ENCODE results near the gene PLSCR4. TPM values are rescaled to one million over a fixed set of nuclear protein-coding genes. Genes with fewer than 3 reads are reported as not detected.

PLSCR4 gene
- total RNA-seq, 1 donor from 2014 or later = not detected

DNA sequence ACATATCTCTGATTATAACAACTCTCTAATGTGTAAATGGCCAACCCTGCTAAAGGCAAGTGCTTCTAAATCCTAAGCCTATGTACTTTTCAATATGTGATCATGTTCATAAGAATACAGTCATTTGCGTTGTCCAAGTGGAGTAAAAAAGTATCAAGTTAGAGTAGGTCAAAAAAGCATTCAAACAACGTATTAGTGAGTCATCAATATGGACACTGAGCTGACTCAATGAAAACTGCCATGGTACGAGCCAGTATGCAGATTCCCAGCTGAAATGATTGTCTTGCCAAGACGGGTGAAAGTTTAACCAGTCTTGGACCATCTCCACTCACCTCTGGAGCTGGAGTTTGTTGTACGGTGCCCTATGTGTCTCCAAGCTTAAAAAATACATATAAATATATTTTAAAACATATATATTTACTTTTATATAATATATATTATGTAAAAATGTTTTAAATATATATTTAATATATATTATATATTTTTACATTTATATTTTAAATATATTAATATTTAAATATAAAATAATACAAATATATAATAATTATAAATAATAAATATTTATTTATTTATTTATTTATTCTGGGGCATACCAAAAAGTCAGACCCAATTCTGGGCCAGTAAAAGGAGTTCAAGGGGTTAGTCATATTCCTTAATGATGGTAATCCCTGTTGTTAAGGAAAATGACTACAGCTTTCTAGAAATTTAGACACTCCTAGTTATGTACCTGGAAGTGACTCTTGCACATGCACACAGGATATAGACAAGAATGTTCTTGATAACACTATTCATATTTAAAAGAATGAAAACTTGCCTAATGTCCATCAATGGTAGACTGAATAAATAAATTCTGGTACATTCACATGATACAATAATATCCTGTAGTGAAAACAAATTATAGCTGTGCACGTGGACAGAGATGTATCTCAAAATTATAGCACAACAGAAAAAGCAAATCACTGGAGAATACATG is 27.2 kb downstream of the PLSCR4 start:
- no peak for DNase-seq
- H3K27ac Mint-ChIP-seq = no peak overlapping the region
- no peaks in the 10 kb centered on the region for H3K36me3 Mint-ChIP-seq (ENCODE audit: low read depth)
- H3K4me3 Mint-ChIP-seq = no peak overlapping the region
- intact Hi-C loops (cut with micrococcal nuclease) = no loop called here
- no peaks in the 10 kb centered on the region for H3K4me1 Mint-ChIP-seq
- no peaks in the 10 kb centered on the region for H3K27me3 Mint-ChIP-seq
- no peaks in the 10 kb centered on the region for H3K9me3 Mint-ChIP-seq

DNA sequence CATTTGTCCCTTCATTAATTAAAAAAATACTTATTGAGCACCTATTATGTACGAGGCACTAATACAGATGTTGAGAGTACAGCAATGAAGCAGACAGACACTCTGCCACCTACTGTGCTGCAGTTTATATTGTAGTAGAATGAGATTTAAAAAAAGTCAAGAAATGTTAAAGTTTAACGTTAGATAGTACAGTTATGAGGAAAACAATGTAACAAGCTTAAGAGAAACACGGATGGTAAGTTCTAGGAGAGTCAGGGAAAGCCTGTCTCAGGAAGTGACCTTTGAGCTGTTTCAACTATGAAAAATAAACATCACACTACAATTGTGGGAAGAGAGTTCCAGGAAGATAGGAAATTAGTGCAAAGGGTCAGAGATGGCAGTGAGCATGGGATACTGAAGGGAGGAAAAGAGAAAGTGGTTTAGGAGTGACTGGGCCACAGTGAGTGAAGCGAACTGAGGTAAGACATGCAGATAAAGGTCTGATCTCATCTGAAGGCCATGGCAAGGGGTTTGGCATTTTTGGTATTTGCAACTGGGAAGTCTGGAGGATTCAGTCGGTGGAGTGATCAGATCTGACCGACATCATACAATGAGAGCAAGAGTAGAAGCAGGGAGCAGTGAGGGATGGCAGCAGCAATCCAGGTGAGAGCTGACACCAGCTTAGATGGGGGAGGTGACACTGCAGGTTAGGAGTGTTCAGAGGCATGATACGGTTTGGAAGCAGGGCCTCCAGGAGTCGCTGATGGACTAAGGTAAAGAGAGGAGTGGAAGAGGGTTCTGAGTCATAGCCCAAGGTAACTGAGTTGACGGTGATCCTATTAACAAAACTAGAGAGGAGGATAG is 28.5 kb downstream of the PLSCR4 start:
- no peak overlapping the region for H3K27ac Mint-ChIP-seq
- intact Hi-C loops (cut with micrococcal nuclease) = no loop called here
- no peak overlapping the region for H3K4me3 Mint-ChIP-seq

DNA sequence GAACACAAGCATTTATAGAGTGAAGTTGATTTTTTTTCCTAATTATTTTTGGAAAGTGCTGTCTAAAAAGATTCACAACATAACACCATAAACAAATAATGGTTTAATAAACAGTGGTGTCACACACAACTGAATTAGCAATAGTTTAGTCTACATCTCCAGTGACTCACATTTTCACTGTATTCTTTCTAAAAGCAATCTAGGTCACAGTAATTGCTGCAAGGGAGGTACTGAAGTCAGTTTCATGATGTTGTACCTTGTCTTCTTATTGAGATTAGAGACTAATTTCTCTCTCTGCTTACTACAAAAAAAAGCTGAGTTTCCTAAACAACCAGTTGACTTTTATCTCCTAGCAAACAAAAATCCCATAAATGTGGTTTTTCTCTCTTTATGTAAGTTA is 29.6 kb downstream of the PLSCR4 start:
- H3K27ac Mint-ChIP-seq = no peak overlapping the region
- H3K4me1 Mint-ChIP-seq = no peaks in the 10 kb centered on the region
- no peaks in the 10 kb centered on the region for H3K9me3 Mint-ChIP-seq
- intact Hi-C loops (cut with micrococcal nuclease) = no loop called here
- H3K4me3 Mint-ChIP-seq = no peak overlapping the region
- DNase-seq = no peak
- H3K27me3 Mint-ChIP-seq = peaks cover 3% of the 10 kb centered on the region
- H3K36me3 Mint-ChIP-seq (ENCODE audit: low read depth) = no peaks in the 10 kb centered on the region

More for the DNA sequence above, 28.5 kb downstream of the PLSCR4 start:
- Mint-ChIP-seq H3K9me3 (no peaks in the 10 kb centered on the region), H3K27me3 (peaks cover 3% of the 10 kb centered on the region), H3K36me3 (ENCODE audit: low read depth) (no peaks in the 10 kb centered on the region), H3K4me1 (no peaks in the 10 kb centered on the region)
- DNase-seq = no peak

DNA sequence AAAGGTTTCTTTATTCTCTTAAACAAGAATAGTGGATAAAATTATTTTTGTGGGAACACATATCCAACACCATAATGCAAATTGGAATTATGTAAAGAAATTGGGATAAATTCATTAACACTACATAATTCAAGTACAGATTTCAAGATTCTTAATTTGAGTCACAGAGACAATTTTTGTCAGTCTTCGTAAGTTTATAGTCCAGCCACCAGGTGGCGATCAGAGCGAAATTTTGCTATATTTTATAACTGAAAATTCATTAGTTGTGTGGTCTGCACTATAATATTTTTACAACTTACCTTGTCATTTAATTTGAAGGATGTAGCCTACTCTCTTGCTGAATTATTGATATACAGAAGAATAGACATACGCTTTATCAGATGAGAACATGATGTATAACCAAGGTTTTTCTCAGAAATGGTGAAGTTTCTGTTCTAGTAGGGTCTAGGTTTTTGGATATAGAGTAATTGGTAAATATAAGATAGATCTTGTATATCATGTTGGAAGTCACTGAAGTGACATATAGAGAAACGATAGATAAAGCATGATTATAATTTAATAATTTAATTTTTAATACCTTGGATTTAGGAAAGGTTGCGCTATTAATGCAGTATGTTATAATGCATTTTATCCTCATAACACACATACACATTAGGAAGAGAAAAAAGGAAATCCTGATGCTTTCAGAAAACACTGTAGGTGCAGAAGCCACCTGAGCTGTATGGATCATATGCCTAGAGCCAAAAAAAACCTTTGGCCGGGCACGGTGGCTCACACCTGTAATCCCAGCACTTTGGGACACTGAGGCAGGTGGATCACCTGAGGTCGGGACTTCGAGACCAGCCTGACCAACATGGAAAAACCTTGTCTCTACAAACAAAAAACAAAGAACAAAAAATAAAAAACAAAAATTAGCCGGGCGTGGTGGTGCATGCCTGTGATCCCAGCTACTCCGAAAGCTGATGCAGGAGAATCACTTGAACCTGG is 31.7 kb downstream of the PLSCR4 start:
- Mint-ChIP-seq H3K4me1 (no peaks in the 10 kb centered on the region), H3K36me3 (ENCODE audit: low read depth) (no peaks in the 10 kb centered on the region), H3K4me3 (no peak overlapping the region), H3K27ac (no peak overlapping the region), H3K27me3 (peaks cover 3% of the 10 kb centered on the region), H3K9me3 (no peaks in the 10 kb centered on the region)
- intact Hi-C loops (cut with micrococcal nuclease) = loop anchor here (1.0 to 5.0 kb wide), 3 partner anchors 108 to 378 kb away; no protein-coding TSS in a partner anchor
- peak; percentile 71 for DNase-seq

DNA sequence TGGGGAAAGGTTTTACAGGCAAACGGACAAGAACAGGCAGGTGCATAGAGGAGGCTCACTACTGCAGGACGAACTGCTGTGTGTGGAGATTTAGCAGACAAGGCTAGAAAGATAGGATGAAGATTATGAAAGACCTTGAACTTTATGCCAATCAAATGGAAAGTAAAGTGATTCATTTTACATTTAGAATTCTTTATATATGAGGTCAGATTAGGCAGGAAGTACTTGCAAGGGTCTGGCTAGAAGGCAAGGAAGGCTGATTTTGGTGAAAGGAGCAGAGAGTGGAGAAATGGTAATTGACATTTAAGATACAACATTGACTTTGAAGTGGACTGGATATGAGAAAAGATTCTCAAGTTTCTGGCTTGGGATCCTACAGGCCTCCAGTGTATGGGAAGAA is 33.6 kb downstream of the PLSCR4 start:
- H3K9me3 Mint-ChIP-seq = no peaks in the 10 kb centered on the region
- H3K36me3 Mint-ChIP-seq (ENCODE audit: low read depth) = no peaks in the 10 kb centered on the region
- no peaks in the 10 kb centered on the region for H3K4me1 Mint-ChIP-seq
- no peak overlapping the region for H3K27ac Mint-ChIP-seq
- H3K4me3 Mint-ChIP-seq = no peak overlapping the region
- no peak for DNase-seq
- intact Hi-C loops (cut with micrococcal nuclease) = loop anchor here (5.0 kb wide), 1 partner anchor 380 kb away; no protein-coding TSS in a partner anchor
- peaks cover 3% of the 10 kb centered on the region for H3K27me3 Mint-ChIP-seq

DNA sequence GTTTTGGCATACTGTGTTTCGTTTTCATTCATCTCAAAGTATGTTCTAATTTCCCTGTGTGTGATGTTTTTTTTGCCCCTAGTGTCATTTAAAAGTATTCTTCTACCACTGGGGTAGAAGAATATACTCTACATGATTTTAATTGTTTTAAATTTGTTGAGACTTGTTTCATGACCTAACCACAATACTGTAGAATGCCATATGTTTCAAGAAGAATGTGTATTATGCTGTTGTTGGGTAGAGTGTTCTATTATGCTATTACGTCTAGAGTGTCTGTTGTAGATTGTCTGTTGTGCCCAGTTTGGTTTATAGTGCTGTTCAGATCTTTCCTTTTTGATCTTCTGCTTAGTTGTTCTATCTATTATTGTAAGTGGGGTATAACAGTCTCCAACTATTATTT is 36.4 kb downstream of the PLSCR4 start:
- Mint-ChIP-seq H3K9me3 (no peaks in the 10 kb centered on the region), H3K4me3 (no peak overlapping the region), H3K27ac (no peak overlapping the region), H3K36me3 (ENCODE audit: low read depth) (no peaks in the 10 kb centered on the region), H3K27me3 (peaks cover 11% of the 10 kb centered on the region), H3K4me1 (no peaks in the 10 kb centered on the region)
- DNase-seq = no peak
- intact Hi-C loops (cut with micrococcal nuclease) = no loop called here

DNA sequence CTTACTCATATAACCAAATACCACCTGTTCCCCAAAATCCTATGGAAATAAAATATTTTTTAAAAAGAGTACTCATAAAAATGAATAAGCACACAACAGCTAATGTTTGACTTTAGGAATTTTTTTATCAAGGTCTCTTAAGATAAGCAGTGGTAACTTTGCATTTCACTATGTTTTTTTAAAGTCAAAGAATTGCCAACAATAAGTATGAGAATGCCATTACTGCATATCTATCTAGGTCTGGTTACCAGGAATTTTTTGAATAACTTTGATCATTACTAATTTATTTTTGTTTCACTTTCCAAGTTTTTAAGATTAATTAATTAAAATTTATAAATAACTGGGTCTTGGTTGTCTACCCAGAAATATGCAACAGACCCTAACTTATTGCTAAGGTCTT is 41.5 kb downstream of the PLSCR4 start:
- no peaks in the 10 kb centered on the region for H3K4me1 Mint-ChIP-seq
- no peaks in the 10 kb centered on the region for H3K36me3 Mint-ChIP-seq (ENCODE audit: low read depth)
- no peak for DNase-seq
- no peak overlapping the region for H3K4me3 Mint-ChIP-seq
- peaks cover 9% of the 10 kb centered on the region for H3K27me3 Mint-ChIP-seq
- intact Hi-C loops (cut with micrococcal nuclease) = no loop called here
- no peaks in the 10 kb centered on the region for H3K9me3 Mint-ChIP-seq
- no peak overlapping the region for H3K27ac Mint-ChIP-seq

DNA sequence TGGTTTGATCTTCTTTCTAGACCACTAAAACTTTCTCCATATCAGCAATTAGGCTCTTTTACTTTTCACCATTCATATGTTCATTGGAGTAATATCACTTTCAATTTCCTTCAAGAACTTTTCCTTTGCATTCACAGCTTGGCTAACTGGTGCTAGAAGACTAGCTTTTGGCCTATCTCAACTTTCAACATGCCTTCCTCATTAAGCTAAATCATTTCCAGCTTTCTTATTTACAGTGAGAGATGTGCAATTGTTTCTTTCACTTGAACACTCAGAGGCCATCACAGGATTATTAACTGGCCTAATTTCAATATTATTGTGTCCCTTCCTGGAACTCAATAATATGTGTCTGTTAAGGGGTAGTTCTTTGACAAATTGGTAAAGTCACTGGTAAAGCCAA is 47.1 kb downstream of the PLSCR4 start:
- intact Hi-C loops (cut with micrococcal nuclease) = no loop called here
- no peaks in the 10 kb centered on the region for H3K36me3 Mint-ChIP-seq (ENCODE audit: low read depth)
- H3K27ac Mint-ChIP-seq = no peak overlapping the region
- H3K9me3 Mint-ChIP-seq = no peaks in the 10 kb centered on the region
- no peak overlapping the region for H3K4me3 Mint-ChIP-seq
- peaks cover 9% of the 10 kb centered on the region for H3K27me3 Mint-ChIP-seq
- H3K4me1 Mint-ChIP-seq = no peaks in the 10 kb centered on the region
- no peak for DNase-seq

DNA sequence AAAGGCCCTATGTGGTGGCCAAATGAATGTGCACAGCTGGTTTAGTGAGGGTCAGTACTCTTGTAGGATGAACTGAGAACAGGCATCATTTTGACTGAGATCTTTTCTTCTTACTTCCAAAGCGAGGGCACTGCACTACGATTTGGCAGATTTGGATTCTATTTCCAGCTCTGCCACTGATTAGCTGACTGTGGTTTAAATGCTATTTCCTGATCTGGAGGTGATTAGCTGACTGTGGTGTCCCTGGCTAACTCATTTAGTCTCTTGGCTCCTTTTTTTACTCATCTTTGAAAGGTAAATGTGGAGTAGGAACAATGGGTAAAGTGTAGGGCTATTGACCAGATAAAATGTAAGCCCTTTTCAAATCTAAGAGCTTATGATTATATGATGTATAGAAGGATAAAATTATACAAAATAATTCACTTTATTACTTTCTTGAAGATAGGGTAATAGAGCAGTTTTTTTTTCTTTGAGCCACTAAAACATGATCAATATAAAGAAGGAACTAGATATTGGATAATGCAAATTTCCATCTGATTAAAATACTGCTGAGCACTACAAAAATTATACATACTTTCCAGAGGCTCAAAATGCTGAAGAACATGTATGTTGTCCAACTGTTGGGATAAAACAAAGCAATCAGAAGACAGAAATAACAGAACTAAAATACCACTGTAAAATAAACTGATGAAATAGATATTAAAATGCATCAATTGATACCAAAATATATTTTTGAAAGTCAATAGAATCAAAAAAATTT is 50.3 kb downstream of the PLSCR4 start:
- Mint-ChIP-seq H3K27ac (no peak overlapping the region), H3K9me3 (no peaks in the 10 kb centered on the region), H3K36me3 (ENCODE audit: low read depth) (no peaks in the 10 kb centered on the region), H3K4me1 (no peaks in the 10 kb centered on the region), H3K27me3 (peaks cover 13% of the 10 kb centered on the region), H3K4me3 (no peak overlapping the region)
- intact Hi-C loops (cut with micrococcal nuclease) = no loop called here
- DNase-seq = no peak

DNA sequence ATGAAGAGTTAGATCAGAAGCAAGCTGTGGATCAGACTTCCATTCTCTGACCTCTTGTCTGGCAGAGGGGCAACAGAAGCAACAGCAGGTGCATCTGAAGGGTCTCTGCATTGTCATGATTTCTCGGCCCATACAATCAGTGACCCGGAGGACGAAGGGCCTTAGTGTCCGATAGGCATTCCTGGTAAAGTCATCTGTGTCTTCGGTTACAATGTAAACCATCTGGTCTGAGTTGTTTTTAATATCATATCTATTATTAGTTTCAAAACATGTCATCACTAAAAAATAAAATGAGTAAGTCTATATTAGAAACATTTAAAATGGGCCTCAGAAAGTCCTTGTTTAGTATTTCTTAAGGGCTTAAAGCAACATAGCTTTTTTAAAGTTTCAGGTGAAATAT is 51.1 kb downstream of the PLSCR4 start:
- H3K27ac Mint-ChIP-seq = no peak overlapping the region
- no peaks in the 10 kb centered on the region for H3K9me3 Mint-ChIP-seq
- no peak overlapping the region for H3K4me3 Mint-ChIP-seq
- H3K36me3 Mint-ChIP-seq (ENCODE audit: low read depth) = no peaks in the 10 kb centered on the region
- H3K4me1 Mint-ChIP-seq = no peaks in the 10 kb centered on the region
- intact Hi-C loops (cut with micrococcal nuclease) = no loop called here
- H3K27me3 Mint-ChIP-seq = peaks cover 15% of the 10 kb centered on the region
- no peak for DNase-seq

DNA sequence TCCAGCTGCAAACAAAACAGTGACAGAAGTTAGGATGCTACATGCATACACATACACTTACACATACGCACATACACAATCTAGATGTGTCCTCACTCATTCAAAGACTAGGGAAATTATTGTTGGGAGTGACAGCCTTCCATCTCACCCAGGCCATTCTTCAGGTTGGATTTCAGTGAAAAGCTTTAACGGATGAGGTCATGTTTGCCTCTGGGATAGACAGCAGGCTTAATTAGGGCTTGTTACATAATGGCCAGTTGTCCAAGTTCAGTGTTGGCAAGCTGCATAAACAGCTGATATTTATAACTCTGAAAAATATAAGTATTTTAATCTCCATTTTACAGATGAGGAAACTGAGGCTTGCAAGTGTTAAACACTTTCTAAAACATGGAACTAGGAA is 54.1 kb downstream of the PLSCR4 start:
- no peak for DNase-seq
- Mint-ChIP-seq H3K36me3 (ENCODE audit: low read depth) (no peaks in the 10 kb centered on the region), H3K4me1 (no peaks in the 10 kb centered on the region), H3K9me3 (no peaks in the 10 kb centered on the region), H3K27ac (no peak overlapping the region), H3K4me3 (no peak overlapping the region), H3K27me3 (peaks cover 12% of the 10 kb centered on the region)
- intact Hi-C loops (cut with micrococcal nuclease) = no loop called here

DNA sequence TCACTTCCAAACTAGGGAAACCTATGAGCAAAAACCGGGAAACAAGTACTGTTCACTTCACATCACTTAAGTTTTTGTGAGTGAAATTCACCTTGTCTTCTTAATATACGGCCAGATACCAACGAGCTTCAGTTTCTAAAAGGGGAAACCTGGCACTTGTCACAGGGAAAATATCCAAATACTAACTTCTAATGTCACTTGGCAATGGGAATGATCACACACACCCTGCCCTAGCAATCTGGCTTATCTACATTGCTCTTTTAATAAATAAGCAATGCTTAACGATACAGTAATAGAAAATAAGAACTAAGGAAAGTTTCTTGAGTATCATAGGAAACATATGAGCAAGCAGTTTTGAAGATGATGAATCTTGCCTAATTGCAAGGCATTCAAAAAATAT is 55.3 kb downstream of the PLSCR4 start:
- H3K4me3 Mint-ChIP-seq = no peak overlapping the region
- H3K27me3 Mint-ChIP-seq = peaks cover 10% of the 10 kb centered on the region
- H3K9me3 Mint-ChIP-seq = no peaks in the 10 kb centered on the region
- DNase-seq = no peak
- no peak overlapping the region for H3K27ac Mint-ChIP-seq
- H3K36me3 Mint-ChIP-seq (ENCODE audit: low read depth) = no peaks in the 10 kb centered on the region
- no peaks in the 10 kb centered on the region for H3K4me1 Mint-ChIP-seq
- intact Hi-C loops (cut with micrococcal nuclease) = no loop called here

DNA sequence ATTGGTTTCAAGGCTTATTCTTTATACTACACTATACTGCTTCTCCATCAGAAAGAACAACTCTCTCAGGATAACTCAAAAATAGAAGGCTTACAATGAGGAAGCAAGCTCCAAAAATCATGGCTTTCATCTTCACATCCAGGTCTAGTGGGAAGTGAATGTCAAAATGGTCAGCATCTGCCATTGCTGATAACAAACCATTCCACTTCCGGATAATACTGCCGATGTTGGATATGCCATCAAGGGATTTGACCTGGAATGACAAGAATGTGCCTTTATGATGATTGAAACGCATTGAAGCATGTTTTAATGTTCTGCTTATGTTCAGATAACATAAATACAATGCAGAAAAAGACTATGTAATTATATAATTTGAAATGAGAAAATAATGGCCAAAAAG is 55.9 kb downstream of the PLSCR4 start:
- Mint-ChIP-seq H3K27ac (no peak overlapping the region), H3K27me3 (peaks cover 10% of the 10 kb centered on the region), H3K36me3 (ENCODE audit: low read depth) (no peaks in the 10 kb centered on the region), H3K4me3 (no peak overlapping the region), H3K9me3 (no peaks in the 10 kb centered on the region), H3K4me1 (no peaks in the 10 kb centered on the region)
- intact Hi-C loops (cut with micrococcal nuclease) = no loop called here
- no peak for DNase-seq
